Spleen (tissue), 7 donors: Measurements from ENCODE around the gene PRPF38A.

ENCODE experiments used
- CTCF ChIP-seq, 11 experiments: fragments of 200-600 bp in 7 of 11; fragments of 450-650 bp in 4 of 11; sonication (generic) in 4 of 11; IDR thresholded peaks in 8 of 11; conservative IDR thresholded peaks in 3 of 11; 1 replicate in 7 of 11; 2 replicates in 4 of 11; pipeline versions ENCODE4 v1.4.0 to v1.8.0; 2016 to 2021; ENCODE audit warnings: antibody characterized with exemption in 11 of 11, inconsistent platforms in 4 of 11, mild to moderate bottlenecking in 1 of 11
- POLR2A ChIP-seq, 3 donors: fragments of 450-650 bp; IDR thresholded peaks; one replicate each; pipeline ENCODE4 v1.5.1; 2017; ENCODE audit warnings: antibody characterized with exemption in 3 of 3, mild to moderate bottlenecking in 1 of 3
- POLR2AphosphoS5 ChIP-seq, 3 donors: sonication (generic); formaldehyde crosslinking; IDR thresholded peaks; one replicate each; pipeline ENCODE4 v1.5.1; 2017; ENCODE audit warnings: antibody characterized with exemption in 3 of 3
- donor health status: DM: no; HTN: no; CAD: no; lungs with moderate emphysema.
- donor health status: DM: no; HTN: no; CAD: no.
- donor health status: DM: no; HTN: no; CAD: no.

- TF ChIP-seq CTCF (IDR thresholded peaks at IDR 0.05 in 8 of 11, conservative IDR thresholded peaks at IDR 0.05 in 3 of 11), result no peak
- no peak for TF ChIP-seq POLR2A (IDR thresholded peaks at IDR 0.05)
- no peak for TF ChIP-seq POLR2AphosphoS5 (IDR thresholded peaks at IDR 0.05)
Observed at GRCh38 chr1:52469108-52469507, 64.7 kb downstream of the PRPF38A start.
